ENCODE data around the gene TRIM27.
"Not testable (repeated sequence)": the region's sequence is repeated elsewhere in the genome, so short reads cannot be mapped to it uniquely, and the experiment has no call there.

TRIM27 gene

DNA sequence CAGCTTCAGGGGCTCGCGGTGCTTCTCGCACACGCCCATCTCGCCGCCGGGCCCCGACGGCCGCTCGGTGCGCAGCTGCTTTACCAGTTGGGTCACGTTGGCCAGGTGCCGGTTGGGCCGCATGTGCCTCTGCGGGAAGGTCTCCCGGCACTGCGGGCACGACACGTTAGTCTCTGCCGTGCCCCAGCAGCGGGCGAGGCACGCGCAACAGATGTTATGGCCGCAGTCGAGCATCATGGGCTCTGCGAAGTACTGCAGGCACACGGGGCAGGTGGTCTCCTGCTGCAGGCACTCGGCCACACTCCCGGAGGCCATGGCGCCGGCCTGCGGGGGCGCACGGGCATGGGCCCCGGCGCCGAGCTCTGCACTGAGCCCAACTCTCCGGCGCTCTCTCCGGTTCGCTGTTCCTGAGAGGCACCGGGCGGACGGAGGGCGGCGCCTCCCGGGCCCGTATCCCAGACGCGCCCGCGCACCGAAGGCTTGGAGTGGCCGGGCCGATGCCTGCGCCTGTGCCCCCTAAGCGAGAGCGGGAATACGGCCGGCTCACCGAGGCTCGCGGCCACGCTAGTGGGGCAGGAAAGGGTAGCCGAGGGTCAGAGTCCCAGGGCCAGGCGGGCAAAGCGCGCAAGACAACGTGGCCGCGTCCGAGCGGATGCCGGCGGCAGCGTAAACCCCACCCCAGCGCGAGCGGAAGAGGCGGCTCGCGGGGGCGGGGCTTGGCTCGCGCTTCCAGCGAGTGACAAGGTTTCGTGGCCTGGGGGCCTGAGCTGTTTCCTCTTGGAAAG is at the start of gene TRIM27:
Gene TRIM27, minus strand, starts transcription at position 668 of the 785 bp plus-strand sequence. Its CDS starts 353 bp downstream, at position 315.
- DNase-seq (ENCODE audit: low spot score) (peak; percentile 88), ATAC-seq (ENCODE audit: low read depth) (peak; percentile 79)
- H3K4me3 ChIP-seq (ENCODE audit: severe bottlenecking): peak within 1 kb of the TSS; percentile 94
- H3K4me1 ChIP-seq (ENCODE audit: insufficient read depth, poor library complexity, severe bottlenecking): peaks cover 7% of the 10 kb centered on the region
- peak within 1 kb of the TSS; percentile 80 for H3K27ac ChIP-seq (ENCODE audit: poor library complexity, severe bottlenecking)
- no peaks in the 10 kb centered on the region for H3K9me3 ChIP-seq (ENCODE audit: severe bottlenecking)
- TF ChIP-seq CTCF (IDR thresholded peaks at IDR 0.05; ENCODE audit: poor library complexity, severe bottlenecking): no peak
- no peaks in the 10 kb centered on the region for H3K27me3 ChIP-seq (ENCODE audit: insufficient read depth, poor library complexity, severe bottlenecking)
- peaks cover 42% of the 10 kb centered on the region for H3K36me3 ChIP-seq (ENCODE audit: low read depth)

DNA sequence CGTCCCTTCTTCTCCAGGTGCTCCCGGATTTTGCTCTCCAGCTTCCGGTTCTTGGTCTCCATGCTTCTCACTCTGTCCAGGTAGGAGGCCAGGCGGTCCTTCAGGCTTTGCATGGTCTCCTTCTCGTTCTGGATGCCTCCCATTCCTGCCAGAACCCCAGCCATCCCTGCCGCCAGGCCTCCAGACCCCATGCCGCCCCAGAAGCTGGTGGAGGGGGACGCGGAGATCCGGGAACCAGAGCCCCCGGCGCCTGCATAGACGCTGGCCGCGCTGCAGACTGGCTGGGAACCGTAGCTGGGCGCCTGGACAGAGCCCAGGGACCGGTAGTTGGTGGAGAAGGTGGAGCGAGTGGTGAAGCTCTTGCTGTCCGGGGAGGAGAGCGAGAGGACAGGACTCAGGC is 46.3 kb upstream of the TRIM27 start:
- H3K9me3 ChIP-seq (ENCODE audit: severe bottlenecking); ATAC-seq (ENCODE audit: low read depth); H3K4me3 ChIP-seq (ENCODE audit: severe bottlenecking); H3K27me3 ChIP-seq (ENCODE audit: insufficient read depth, poor library complexity, severe bottlenecking); H3K4me1 ChIP-seq (ENCODE audit: insufficient read depth, poor library complexity, severe bottlenecking); H3K27ac ChIP-seq (ENCODE audit: poor library complexity, severe bottlenecking); DNase-seq (ENCODE audit: low spot score); H3K36me3 ChIP-seq (ENCODE audit: low read depth): not testable (repeated sequence)

DNA sequence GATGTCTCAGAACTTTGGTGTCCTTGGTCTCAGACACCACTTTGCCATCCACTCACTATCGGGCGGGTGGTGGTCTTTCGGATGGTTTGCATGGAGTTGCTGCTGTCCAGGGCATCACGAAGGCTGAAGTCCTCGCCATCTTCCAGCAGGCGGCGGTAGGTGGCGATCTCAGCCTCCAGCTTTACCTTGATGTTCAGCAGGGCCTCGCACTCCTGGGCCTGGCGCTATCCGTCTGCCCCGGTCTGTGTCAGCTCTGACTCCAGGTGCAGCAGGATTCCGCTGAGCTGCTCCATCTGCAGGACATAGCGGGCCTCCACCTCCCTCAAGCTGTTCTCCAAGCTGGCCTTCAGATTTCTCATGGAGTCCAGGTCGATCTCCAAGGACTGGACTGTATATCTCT is 45.3 kb upstream of the TRIM27 start:
- H3K4me1 ChIP-seq (ENCODE audit: insufficient read depth, poor library complexity, severe bottlenecking): no peaks in the 10 kb centered on the region
- no peak for TF ChIP-seq CTCF (IDR thresholded peaks at IDR 0.05; ENCODE audit: poor library complexity, severe bottlenecking)
- ATAC-seq (ENCODE audit: low read depth): no peak
- no peaks in the 10 kb centered on the region for H3K27me3 ChIP-seq (ENCODE audit: insufficient read depth, poor library complexity, severe bottlenecking)
- H3K36me3 ChIP-seq (ENCODE audit: low read depth): no peaks in the 10 kb centered on the region
- no peak overlapping the region for H3K4me3 ChIP-seq (ENCODE audit: severe bottlenecking)
- no peaks in the 10 kb centered on the region for H3K9me3 ChIP-seq (ENCODE audit: severe bottlenecking)
- DNase-seq (ENCODE audit: low spot score): no peak
- no peak overlapping the region for H3K27ac ChIP-seq (ENCODE audit: poor library complexity, severe bottlenecking)

DNA sequence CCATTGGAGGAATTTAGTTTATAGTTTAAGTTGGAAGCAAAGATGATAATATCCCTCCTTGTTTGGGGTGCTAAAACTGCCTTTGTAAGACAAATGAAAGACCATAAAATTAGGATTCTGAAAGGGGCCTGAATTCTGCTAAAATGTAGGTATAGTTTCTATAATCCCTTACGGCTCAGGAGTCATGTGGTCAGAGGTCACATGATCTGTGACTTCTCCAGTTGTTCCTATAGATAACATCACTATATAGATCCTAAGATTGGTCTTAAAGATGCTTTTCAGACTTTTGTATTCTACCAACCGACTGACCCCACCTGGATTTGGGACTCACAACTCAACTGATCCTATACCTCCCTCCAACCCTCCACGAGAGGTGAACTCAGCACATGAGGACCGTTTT is 44.7 kb upstream of the TRIM27 start:
- Histone ChIP-seq H3K36me3 (ENCODE audit: low read depth) (no peaks in the 10 kb centered on the region), H3K9me3 (ENCODE audit: severe bottlenecking) (no peaks in the 10 kb centered on the region), H3K27me3 (ENCODE audit: insufficient read depth, poor library complexity, severe bottlenecking) (no peaks in the 10 kb centered on the region), H3K4me1 (ENCODE audit: insufficient read depth, poor library complexity, severe bottlenecking) (no peaks in the 10 kb centered on the region), H3K27ac (ENCODE audit: poor library complexity, severe bottlenecking) (no peak overlapping the region), H3K4me3 (ENCODE audit: severe bottlenecking) (no peak overlapping the region)
- ATAC-seq (ENCODE audit: low read depth): no peak
- no peak for TF ChIP-seq CTCF (IDR thresholded peaks at IDR 0.05; ENCODE audit: poor library complexity, severe bottlenecking)
- no peak for DNase-seq (ENCODE audit: low spot score)

DNA sequence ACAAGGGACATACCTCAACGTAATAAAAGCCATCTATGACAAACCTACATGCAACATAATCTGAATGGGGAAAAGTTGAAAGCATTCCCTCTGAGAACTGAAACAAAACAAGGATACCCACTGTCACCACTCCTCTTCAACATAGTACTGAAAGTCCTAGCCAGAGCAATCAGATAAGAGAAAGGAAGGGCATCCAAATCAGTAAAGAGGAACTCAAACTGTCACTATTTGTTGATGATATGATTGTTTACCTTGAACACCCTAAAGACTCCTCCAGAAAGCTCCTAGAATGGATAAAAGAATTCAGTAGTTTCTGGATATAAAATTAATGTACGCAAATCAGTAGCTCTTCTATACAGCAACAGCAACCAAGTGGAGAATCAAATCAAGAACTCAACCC is 41.9 kb upstream of the TRIM27 start:
- H3K27me3 ChIP-seq (ENCODE audit: insufficient read depth, poor library complexity, severe bottlenecking): no peaks in the 10 kb centered on the region
- H3K36me3 ChIP-seq (ENCODE audit: low read depth): no peaks in the 10 kb centered on the region
- no peaks in the 10 kb centered on the region for H3K9me3 ChIP-seq (ENCODE audit: severe bottlenecking)
- H3K4me3 ChIP-seq (ENCODE audit: severe bottlenecking): no peak overlapping the region
- ATAC-seq (ENCODE audit: low read depth): no peak
- DNase-seq (ENCODE audit: low spot score): no peak
- no peaks in the 10 kb centered on the region for H3K4me1 ChIP-seq (ENCODE audit: insufficient read depth, poor library complexity, severe bottlenecking)
- no peak for TF ChIP-seq CTCF (IDR thresholded peaks at IDR 0.05; ENCODE audit: poor library complexity, severe bottlenecking)
- no peak overlapping the region for H3K27ac ChIP-seq (ENCODE audit: poor library complexity, severe bottlenecking)
